K562 (cell line): ENCODE measurements around the gene ZDHHC8. TPM values are rescaled to one million over a fixed set of nuclear protein-coding genes. Genes with fewer than 3 reads are reported as not detected.
A peak's percentile ranks its signal among the peaks of the same experiment; 100 is the strongest.

ENCODE experiments used
- FOXM1 ChIP-seq, 2 experiments: fragments of 450-650 bp in 1 of 2; sonication (generic) in 1 of 2; formaldehyde crosslinking in 1 of 2; IDR thresholded peaks; 2 replicates each; pipeline versions ENCODE4 v1.6.1 to v1.9.0; 2017 to 2022; ENCODE audit warnings: low read depth in 2 of 2, mild to moderate bottlenecking in 2 of 2, missing genetic modification reagents in 1 of 2, moderate library complexity in 1 of 2
- NFIX ChIP-seq: fragments of 250-450 bp; sonication (Bioruptor Pico); IDR thresholded peaks from 2 replicates; pipeline ENCODE4 v1.4.0; 2020; ENCODE audit warnings: low read depth, mild to moderate bottlenecking, moderate library complexity
- PCBP1 ChIP-seq: fragments of 200-400 bp; formaldehyde crosslinking; IDR thresholded peaks from 2 replicates; pipeline ENCODE4 v1.6.1; 2018; ENCODE audit warnings: mild to moderate bottlenecking, low read depth, low read length; ENCODE audit not compliant: poor library complexity, severe bottlenecking
- ZKSCAN3 ChIP-seq: fragments of 250-450 bp; sonication (Bioruptor Pico); IDR thresholded peaks from 2 replicates; pipeline ENCODE4 v1.4.0; 2020
- ZNF41 ChIP-seq: fragments of 250-450 bp; sonication (Bioruptor Pico); conservative IDR thresholded peaks from 2 replicates; pipeline ENCODE4 v1.4.0; 2020; ENCODE audit warnings: mild to moderate bottlenecking
- polyA plus RNA-seq, 8 experiments: library from polyadenylated mRNA; depleted of rRNA in 4 of 8; stranded (reverse) in 5 of 8; unstranded in 3 of 8; fragments of >200 nt; fragmentation: Nextera tagmentation in 2 of 8; fragmentation: Illumina TruSeq in 1 of 8; extraction: Ambion mirVana in 2 of 8; extraction: Trizol in 1 of 8; gene quantifications; 2 replicates each; pipeline versions ENCODE4 v1.2.1 to v1.2.3, GENCODE V29; 2011 to 2014; ENCODE audit warnings: inconsistent platforms in 1 of 8, missing spikeins in 1 of 8
- total RNA-seq, 7 experiments: library from RNA; depleted of rRNA in 6 of 7; stranded (reverse); fragments of >200 nt in 6 of 7; fragmentation: Illumina TruSeq in 2 of 7; extraction: Trizol in 2 of 7; gene quantifications; 2 replicates each; pipeline versions ENCODE4 v1.2.1 to v1.2.3, GENCODE V29; 2011 to 2021; ENCODE audit warnings: low replicate concordance in 1 of 7
- TF ChIP-seq, protein P1 (sequence below): sonication (generic); formaldehyde crosslinking; IDR thresholded peaks from 2 replicates; pipeline ENCODE4 v1.4.0; 2020; ENCODE audit warnings: mild to moderate bottlenecking, missing genetic modification reagents
- TF ChIP-seq, protein P2 (sequence below): fragments of 200-400 bp; formaldehyde crosslinking; IDR thresholded peaks from 2 replicates; pipeline ENCODE4 v1.6.1; 2017; ENCODE audit warnings: mild to moderate bottlenecking, low read depth, low read length, moderate library complexity
- TF ChIP-seq, protein P3 (sequence below): sonication (generic); formaldehyde crosslinking; IDR thresholded peaks from 2 replicates; pipeline ENCODE4 v1.8.0; 2022; ENCODE audit warnings: missing genetic modification reagents, mild to moderate bottlenecking, borderline replicate concordance
- TF ChIP-seq, protein P4 (sequence below): sonication (generic); formaldehyde crosslinking; IDR thresholded peaks from 2 replicates; pipeline ENCODE4 v1.8.0; 2022; ENCODE audit warnings: mild to moderate bottlenecking, missing genetic modification reagents

Gene ZDHHC8
- total and polyA plus RNA-seq, 9 of the 15 experiments (the other 6 are each of a cell fraction or from before 2014, with no cell fraction given) = 0.04 to 109 (median 16.4) TPM

DNA sequence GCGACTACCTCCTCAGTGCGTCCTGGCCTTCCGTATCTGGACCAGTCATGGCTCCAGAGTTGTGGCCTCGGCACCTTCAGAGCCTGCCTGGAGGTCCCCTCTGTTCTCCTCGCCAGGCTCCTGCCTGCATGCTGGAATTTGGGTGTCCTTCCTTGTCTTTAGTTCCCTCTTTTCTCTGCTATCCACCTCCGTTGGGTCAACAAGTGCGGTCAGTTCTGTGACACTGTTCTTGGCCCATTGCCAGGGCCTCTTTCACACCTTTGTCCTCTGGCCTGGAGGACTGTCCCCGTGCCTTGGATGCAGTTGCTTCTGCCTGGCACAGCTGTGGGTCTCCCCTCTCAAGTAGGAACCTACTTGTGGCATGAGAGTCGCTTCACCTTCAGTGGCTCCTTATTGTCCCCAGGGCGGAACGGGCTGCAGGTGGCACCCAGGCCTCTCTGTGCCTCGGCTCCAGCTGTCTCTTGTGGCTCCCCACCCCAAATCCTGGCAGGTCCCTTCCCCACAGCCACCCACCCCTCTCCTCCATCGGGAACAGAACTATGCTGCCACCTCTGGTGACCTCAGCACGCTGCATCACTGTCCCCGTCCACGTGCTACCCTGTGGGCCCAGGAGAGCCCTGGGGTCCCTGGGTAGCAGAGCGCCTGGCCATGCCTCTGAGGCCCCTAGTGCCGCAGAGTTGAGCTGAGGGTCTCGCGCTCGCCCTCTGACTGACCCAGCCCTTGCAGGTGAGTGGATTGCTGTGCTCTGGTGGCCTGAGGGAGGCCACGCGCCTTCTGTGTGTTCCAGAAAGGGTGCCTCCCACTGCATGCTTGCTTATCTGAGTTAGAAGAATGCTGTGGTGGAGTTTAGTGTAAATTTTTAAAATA is 46.8 kb upstream of the ZDHHC8 start (continued):
- TF ChIP-seq, protein P1, sequence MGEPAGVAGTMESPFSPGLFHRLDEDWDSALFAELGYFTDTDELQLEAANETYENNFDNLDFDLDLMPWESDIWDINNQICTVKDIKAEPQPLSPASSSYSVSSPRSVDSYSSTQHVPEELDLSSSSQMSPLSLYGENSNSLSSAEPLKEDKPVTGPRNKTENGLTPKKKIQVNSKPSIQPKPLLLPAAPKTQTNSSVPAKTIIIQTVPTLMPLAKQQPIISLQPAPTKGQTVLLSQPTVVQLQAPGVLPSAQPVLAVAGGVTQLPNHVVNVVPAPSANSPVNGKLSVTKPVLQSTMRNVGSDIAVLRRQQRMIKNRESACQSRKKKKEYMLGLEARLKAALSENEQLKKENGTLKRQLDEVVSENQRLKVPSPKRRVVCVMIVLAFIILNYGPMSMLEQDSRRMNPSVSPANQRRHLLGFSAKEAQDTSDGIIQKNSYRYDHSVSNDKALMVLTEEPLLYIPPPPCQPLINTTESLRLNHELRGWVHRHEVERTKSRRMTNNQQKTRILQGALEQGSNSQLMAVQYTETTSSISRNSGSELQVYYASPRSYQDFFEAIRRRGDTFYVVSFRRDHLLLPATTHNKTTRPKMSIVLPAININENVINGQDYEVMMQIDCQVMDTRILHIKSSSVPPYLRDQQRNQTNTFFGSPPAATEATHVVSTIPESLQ (CRISPR knock-in tag) = no peak
- TF ChIP-seq, protein P2, sequence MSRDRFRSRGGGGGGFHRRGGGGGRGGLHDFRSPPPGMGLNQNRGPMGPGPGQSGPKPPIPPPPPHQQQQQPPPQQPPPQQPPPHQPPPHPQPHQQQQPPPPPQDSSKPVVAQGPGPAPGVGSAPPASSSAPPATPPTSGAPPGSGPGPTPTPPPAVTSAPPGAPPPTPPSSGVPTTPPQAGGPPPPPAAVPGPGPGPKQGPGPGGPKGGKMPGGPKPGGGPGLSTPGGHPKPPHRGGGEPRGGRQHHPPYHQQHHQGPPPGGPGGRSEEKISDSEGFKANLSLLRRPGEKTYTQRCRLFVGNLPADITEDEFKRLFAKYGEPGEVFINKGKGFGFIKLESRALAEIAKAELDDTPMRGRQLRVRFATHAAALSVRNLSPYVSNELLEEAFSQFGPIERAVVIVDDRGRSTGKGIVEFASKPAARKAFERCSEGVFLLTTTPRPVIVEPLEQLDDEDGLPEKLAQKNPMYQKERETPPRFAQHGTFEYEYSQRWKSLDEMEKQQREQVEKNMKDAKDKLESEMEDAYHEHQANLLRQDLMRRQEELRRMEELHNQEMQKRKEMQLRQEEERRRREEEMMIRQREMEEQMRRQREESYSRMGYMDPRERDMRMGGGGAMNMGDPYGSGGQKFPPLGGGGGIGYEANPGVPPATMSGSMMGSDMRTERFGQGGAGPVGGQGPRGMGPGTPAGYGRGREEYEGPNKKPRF = no peak
- TF ChIP-seq, protein P3, sequence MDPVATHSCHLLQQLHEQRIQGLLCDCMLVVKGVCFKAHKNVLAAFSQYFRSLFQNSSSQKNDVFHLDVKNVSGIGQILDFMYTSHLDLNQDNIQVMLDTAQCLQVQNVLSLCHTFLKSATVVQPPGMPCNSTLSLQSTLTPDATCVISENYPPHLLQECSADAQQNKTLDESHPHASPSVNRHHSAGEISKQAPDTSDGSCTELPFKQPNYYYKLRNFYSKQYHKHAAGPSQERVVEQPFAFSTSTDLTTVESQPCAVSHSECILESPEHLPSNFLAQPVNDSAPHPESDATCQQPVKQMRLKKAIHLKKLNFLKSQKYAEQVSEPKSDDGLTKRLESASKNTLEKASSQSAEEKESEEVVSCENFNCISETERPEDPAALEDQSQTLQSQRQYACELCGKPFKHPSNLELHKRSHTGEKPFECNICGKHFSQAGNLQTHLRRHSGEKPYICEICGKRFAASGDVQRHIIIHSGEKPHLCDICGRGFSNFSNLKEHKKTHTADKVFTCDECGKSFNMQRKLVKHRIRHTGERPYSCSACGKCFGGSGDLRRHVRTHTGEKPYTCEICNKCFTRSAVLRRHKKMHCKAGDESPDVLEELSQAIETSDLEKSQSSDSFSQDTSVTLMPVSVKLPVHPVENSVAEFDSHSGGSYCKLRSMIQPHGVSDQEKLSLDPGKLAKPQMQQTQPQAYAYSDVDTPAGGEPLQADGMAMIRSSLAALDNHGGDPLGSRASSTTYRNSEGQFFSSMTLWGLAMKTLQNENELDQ (CRISPR knock-in tag) = no peak
- peak; percentile 98 for TF ChIP-seq NFIX (CRISPR knock-in tag)
- TF ChIP-seq PCBP1 = no peak
- no peak for TF ChIP-seq ZKSCAN3 (CRISPR knock-in tag)
- no peak for TF ChIP-seq FOXM1 (IDR thresholded peaks at IDR 0.05; ENCODE audit: low read depth)
- no peak for TF ChIP-seq FOXM1 (CRISPR knock-in tag; IDR thresholded peaks at IDR 0.05; ENCODE audit: low read depth)
- TF ChIP-seq ZNF41 (CRISPR knock-in tag) = peak; percentile 70; the same call in 1 of the 2 replicates
- TF ChIP-seq, protein P4, sequence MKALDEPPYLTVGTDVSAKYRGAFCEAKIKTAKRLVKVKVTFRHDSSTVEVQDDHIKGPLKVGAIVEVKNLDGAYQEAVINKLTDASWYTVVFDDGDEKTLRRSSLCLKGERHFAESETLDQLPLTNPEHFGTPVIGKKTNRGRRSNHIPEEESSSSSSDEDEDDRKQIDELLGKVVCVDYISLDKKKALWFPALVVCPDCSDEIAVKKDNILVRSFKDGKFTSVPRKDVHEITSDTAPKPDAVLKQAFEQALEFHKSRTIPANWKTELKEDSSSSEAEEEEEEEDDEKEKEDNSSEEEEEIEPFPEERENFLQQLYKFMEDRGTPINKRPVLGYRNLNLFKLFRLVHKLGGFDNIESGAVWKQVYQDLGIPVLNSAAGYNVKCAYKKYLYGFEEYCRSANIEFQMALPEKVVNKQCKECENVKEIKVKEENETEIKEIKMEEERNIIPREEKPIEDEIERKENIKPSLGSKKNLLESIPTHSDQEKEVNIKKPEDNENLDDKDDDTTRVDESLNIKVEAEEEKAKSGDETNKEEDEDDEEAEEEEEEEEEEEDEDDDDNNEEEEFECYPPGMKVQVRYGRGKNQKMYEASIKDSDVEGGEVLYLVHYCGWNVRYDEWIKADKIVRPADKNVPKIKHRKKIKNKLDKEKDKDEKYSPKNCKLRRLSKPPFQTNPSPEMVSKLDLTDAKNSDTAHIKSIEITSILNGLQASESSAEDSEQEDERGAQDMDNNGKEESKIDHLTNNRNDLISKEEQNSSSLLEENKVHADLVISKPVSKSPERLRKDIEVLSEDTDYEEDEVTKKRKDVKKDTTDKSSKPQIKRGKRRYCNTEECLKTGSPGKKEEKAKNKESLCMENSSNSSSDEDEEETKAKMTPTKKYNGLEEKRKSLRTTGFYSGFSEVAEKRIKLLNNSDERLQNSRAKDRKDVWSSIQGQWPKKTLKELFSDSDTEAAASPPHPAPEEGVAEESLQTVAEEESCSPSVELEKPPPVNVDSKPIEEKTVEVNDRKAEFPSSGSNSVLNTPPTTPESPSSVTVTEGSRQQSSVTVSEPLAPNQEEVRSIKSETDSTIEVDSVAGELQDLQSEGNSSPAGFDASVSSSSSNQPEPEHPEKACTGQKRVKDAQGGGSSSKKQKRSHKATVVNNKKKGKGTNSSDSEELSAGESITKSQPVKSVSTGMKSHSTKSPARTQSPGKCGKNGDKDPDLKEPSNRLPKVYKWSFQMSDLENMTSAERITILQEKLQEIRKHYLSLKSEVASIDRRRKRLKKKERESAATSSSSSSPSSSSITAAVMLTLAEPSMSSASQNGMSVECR (CRISPR knock-in tag) = no peak
